ENCODE measurements around the gene ZNF215.

GRCh38 chr11:6898911-6899310 is 27.3 kb upstream of the ZNF215 start:
- TF ChIP-seq CTCF (conservative IDR thresholded peaks at IDR 0.05; ENCODE audit: low read length) = no peak
- no peak for TF ChIP-seq EZH2phosphoT487 (IDR thresholded peaks at IDR 0.05; ENCODE audit: borderline replicate concordance)

Measured in Loucy (cell line).